ENCODE results near the gene FNDC5. TPM values are rescaled to one million over a fixed set of nuclear protein-coding genes. Genes with fewer than 3 reads are reported as not detected.

The FNDC5 gene
- polyA plus RNA-seq, 1 of the 3 experiments (the other 2 are of a cell fraction): 0.59 TPM

- TF ChIP-seq REST (IDR thresholded peaks at IDR 0.05; ENCODE audit: low read depth, low read length): peak; percentile 81
- peak; percentile 100 for TF ChIP-seq MXI1 (IDR thresholded peaks at IDR 0.05; ENCODE audit: low read depth, low read length)
- no peak for TF ChIP-seq SMC3 (IDR thresholded peaks at IDR 0.05; ENCODE audit: low read depth, low read length)
- TF ChIP-seq FOXM1 (IDR thresholded peaks at IDR 0.05; ENCODE audit: low read depth): no peak
- no peak for TF ChIP-seq TEAD4 (IDR thresholded peaks at IDR 0.05; ENCODE audit: borderline replicate concordance, insufficient read depth)
- TF ChIP-seq ELF1 (IDR thresholded peaks at IDR 0.05): peak; percentile 88
- 0 out of 2 replicates have a peak, but pooled peaks have one; percentile 31 for TF ChIP-seq USF1 (IDR thresholded peaks at IDR 0.05; ENCODE audit: borderline replicate concordance, low read depth)
- TF ChIP-seq GATA2 (CRISPR knock-in tag; IDR thresholded peaks at IDR 0.05): no peak
- TF ChIP-seq RCOR1 (IDR thresholded peaks at IDR 0.05; ENCODE audit: low read length): 0 out of 2 replicates have a peak, but pooled peaks have one; percentile 66
- peak; percentile 53 to 56; a peak in 2 of 4 replicates for TF ChIP-seq EP300 (IDR thresholded peaks at IDR 0.05; ENCODE audit: borderline replicate concordance in 1 of 2, low read depth in 1 of 2, low read length in 1 of 2)
- no peak; the same call in 1 of the 2 replicates for TF ChIP-seq RXRA (IDR thresholded peaks at IDR 0.05; ENCODE audit: borderline replicate concordance, low read depth)
- no peak; the same call in 1 of the 2 replicates for TF ChIP-seq FOXJ3 (CRISPR knock-in tag; IDR thresholded peaks at IDR 0.05)
- TF ChIP-seq RFX5 (IDR thresholded peaks at IDR 0.05; ENCODE audit: low read length): no peak
- peak; percentile 24; the same call in 1 of the 2 replicates for TF ChIP-seq MEF2A (IDR thresholded peaks at IDR 0.05; ENCODE audit: borderline replicate concordance, low read depth)
- peak; percentile 81 for TF ChIP-seq ZBTB33 (IDR thresholded peaks at IDR 0.05; ENCODE audit: borderline replicate concordance, low read depth)
- TF ChIP-seq, protein P1, sequence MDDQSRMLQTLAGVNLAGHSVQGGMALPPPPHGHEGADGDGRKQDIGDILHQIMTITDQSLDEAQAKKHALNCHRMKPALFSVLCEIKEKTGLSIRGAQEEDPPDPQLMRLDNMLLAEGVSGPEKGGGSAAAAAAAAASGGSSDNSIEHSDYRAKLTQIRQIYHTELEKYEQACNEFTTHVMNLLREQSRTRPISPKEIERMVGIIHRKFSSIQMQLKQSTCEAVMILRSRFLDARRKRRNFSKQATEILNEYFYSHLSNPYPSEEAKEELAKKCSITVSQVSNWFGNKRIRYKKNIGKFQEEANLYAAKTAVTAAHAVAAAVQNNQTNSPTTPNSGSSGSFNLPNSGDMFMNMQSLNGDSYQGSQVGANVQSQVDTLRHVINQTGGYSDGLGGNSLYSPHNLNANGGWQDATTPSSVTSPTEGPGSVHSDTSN (IDR thresholded peaks at IDR 0.05): peak; percentile 96
- peak; percentile 100 for TF ChIP-seq MAX (IDR thresholded peaks at IDR 0.05; ENCODE audit: low read depth)
- TF ChIP-seq NRF1 (IDR thresholded peaks at IDR 0.05; ENCODE audit: low read depth, low read length): peak; percentile 48; the same call in 1 of the 2 replicates
Measured at GRCh38 chr1:32817159-32817814, 53.4 kb downstream of the FNDC5 start, which contains the start of the genes S100PBP and YARS1 (continued).

Measured in SK-N-SH (cell line).